Memory B cell (primary cell): ENCODE measurements around the gene CALN1.
"Not testable (repeated sequence)": the region's sequence is repeated elsewhere in the genome, so short reads cannot be mapped to it uniquely, and the experiment has no call there.

Experiments used
- ATAC-seq: fragments of 150-1000 bp; cut with Tn5 transposase; 2 replicates; pipeline ENCODE4 v1.10.0; 2021; ENCODE audit warnings: low read depth, mild to moderate bottlenecking, moderate library complexity
- DNase-seq, 2 donors: peaks; one replicate each; pipeline ENCODE4 v3.0.0; 2022; ENCODE audit warnings: low spot score in 2 of 2
- H3K27ac Mint-ChIP-seq: one replicate; pipeline ENCODE4 v1.8.0; 2022; ENCODE audit warnings: mild to moderate bottlenecking, moderate library complexity, mixed read lengths
- H3K27me3 Mint-ChIP-seq: one replicate; pipeline ENCODE4 v1.8.0; 2022; ENCODE audit warnings: mixed read lengths
- H3K36me3 Mint-ChIP-seq: one replicate; pipeline ENCODE4 v1.8.0; 2022; ENCODE audit warnings: mild to moderate bottlenecking, mixed read lengths
- H3K4me1 Mint-ChIP-seq: one replicate; pipeline ENCODE4 v1.8.0; 2022; ENCODE audit warnings: mixed read lengths
- H3K4me3 Mint-ChIP-seq: one replicate; pipeline ENCODE4 v1.8.0; 2022; ENCODE audit warnings: mild to moderate bottlenecking, moderate library complexity, mixed read lengths
- H3K9me3 Mint-ChIP-seq: one replicate; pipeline ENCODE4 v1.8.0; 2022; ENCODE audit warnings: mixed read lengths

Gene CALN1

GRCh38 chr7:71851776-71852498 is 560.2 kb downstream of the CALN1 start:
- H3K4me1 Mint-ChIP-seq = no peaks in the 10 kb centered on the region
- no peaks in the 10 kb centered on the region for H3K36me3 Mint-ChIP-seq
- peaks cover 3% of the 10 kb centered on the region for H3K9me3 Mint-ChIP-seq
- H3K27ac Mint-ChIP-seq = no peak overlapping the region
- no peak for DNase-seq
- H3K4me3 Mint-ChIP-seq = no peak overlapping the region
- no peaks in the 10 kb centered on the region for H3K27me3 Mint-ChIP-seq
- ATAC-seq = no peak

GRCh38 chr7:71846160-71846559 is 566.0 kb downstream of the CALN1 start:
- Mint-ChIP-seq H3K36me3 (no peaks in the 10 kb centered on the region), H3K27me3 (no peaks in the 10 kb centered on the region), H3K27ac (no peak overlapping the region), H3K4me1 (no peaks in the 10 kb centered on the region), H3K4me3 (no peak overlapping the region), H3K9me3 (peaks cover 3% of the 10 kb centered on the region)
- ATAC-seq (no peak), DNase-seq (no peak)

GRCh38 chr7:71843676-71844075 is 568.5 kb downstream of the CALN1 start:
- no peak overlapping the region for H3K27ac Mint-ChIP-seq
- no peaks in the 10 kb centered on the region for H3K4me1 Mint-ChIP-seq
- DNase-seq = no peak
- H3K27me3 Mint-ChIP-seq = no peaks in the 10 kb centered on the region
- peaks cover 3% of the 10 kb centered on the region for H3K9me3 Mint-ChIP-seq
- no peaks in the 10 kb centered on the region for H3K36me3 Mint-ChIP-seq
- H3K4me3 Mint-ChIP-seq = no peak overlapping the region
- ATAC-seq = no peak

- H3K36me3 Mint-ChIP-seq = no peaks in the 10 kb centered on the region
- ATAC-seq = no peak
Measured at GRCh38 chr7:71842786-71843185, 569.4 kb downstream of the CALN1 start.

DNA sequence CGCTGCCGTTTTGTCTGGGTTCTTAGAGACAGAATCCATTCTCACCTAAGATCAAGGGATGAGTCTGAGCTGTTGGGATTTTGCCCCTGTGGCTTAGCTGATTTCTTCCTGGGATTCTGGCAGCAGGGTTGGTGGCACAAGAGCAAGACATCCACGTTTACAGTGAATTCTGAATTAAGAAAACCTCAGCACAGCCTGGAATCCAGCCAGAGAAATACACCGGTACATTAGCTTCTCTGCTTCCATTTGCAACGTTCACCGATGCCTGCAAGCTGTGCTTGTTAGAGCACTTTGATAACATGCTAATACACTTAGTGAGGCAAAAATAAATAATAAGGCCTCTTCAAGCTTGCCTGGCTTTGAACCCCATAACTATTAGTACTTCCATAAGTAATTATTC is 569.8 kb downstream of the CALN1 start:
- Mint-ChIP-seq H3K27me3 (no peaks in the 10 kb centered on the region), H3K4me1 (no peaks in the 10 kb centered on the region), H3K4me3 (no peak overlapping the region), H3K9me3 (peaks cover 1% of the 10 kb centered on the region), H3K36me3 (no peaks in the 10 kb centered on the region), H3K27ac (no peak overlapping the region)
- ATAC-seq = no peak
- no peak for DNase-seq

More at GRCh38 chr7:71842786-71843185, 569.4 kb downstream of the CALN1 start:
- Mint-ChIP-seq H3K4me3 (no peak overlapping the region), H3K27ac (no peak overlapping the region), H3K4me1 (no peaks in the 10 kb centered on the region), H3K9me3 (peaks cover 3% of the 10 kb centered on the region), H3K27me3 (no peaks in the 10 kb centered on the region)
- no peak for DNase-seq

- H3K27me3 Mint-ChIP-seq = no peaks in the 10 kb centered on the region
- no peak overlapping the region for H3K4me3 Mint-ChIP-seq
- H3K36me3 Mint-ChIP-seq = no peaks in the 10 kb centered on the region
- no peaks in the 10 kb centered on the region for H3K4me1 Mint-ChIP-seq
- ATAC-seq (no peak), DNase-seq (no peak)
- H3K27ac Mint-ChIP-seq = no peak overlapping the region
- peaks cover 5% of the 10 kb centered on the region for H3K9me3 Mint-ChIP-seq
Measured at GRCh38 chr7:71835056-71835455, 577.1 kb downstream of the CALN1 start.

DNA sequence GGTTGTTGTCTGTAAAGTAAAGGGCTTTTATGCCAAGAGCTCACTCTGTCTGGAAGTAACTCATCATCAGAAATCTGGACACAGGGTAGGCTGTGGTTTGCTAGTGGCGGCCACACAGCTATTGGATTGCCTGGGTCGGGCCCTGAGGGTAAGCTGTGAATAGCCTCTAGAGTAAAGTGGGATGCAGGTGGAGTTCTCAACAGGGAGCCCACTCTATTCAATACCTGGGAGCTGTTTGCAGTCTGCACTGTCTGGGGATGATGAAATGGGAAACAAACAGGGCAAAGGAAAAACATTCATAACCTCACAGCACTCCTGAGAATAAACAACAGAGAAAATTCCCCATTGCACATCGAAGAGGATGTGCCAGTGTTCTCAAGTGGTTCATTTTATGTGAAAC is 582.6 kb downstream of the CALN1 start:
- no peak overlapping the region for H3K27ac Mint-ChIP-seq
- H3K27me3 Mint-ChIP-seq = no peaks in the 10 kb centered on the region
- no peak for DNase-seq
- no peaks in the 10 kb centered on the region for H3K36me3 Mint-ChIP-seq
- H3K9me3 Mint-ChIP-seq = peaks cover 4% of the 10 kb centered on the region
- no peaks in the 10 kb centered on the region for H3K4me1 Mint-ChIP-seq
- no peak overlapping the region for H3K4me3 Mint-ChIP-seq
- no peak for ATAC-seq

- no peaks in the 10 kb centered on the region for H3K4me1 Mint-ChIP-seq
- DNase-seq = no peak
- no peaks in the 10 kb centered on the region for H3K36me3 Mint-ChIP-seq
- H3K9me3 Mint-ChIP-seq = peaks cover 3% of the 10 kb centered on the region
- ATAC-seq = no peak
- H3K27me3 Mint-ChIP-seq = no peaks in the 10 kb centered on the region
- no peak overlapping the region for H3K27ac Mint-ChIP-seq
- H3K4me3 Mint-ChIP-seq = no peak overlapping the region
Measured at GRCh38 chr7:71828361-71828760, 583.8 kb downstream of the CALN1 start.

- Mint-ChIP-seq H3K27me3 (no peaks in the 10 kb centered on the region), H3K4me1 (no peaks in the 10 kb centered on the region), H3K27ac (no peak overlapping the region), H3K36me3 (no peaks in the 10 kb centered on the region), H3K9me3 (peaks cover 1% of the 10 kb centered on the region), H3K4me3 (no peak overlapping the region)
- ATAC-seq (no peak), DNase-seq (no peak)
Measured at GRCh38 chr7:71826141-71826540, 586.0 kb downstream of the CALN1 start.

GRCh38 chr7:71824006-71824760 is 588.0 kb downstream of the CALN1 start:
- Mint-ChIP-seq H3K4me3 (no peak overlapping the region), H3K9me3 (peaks cover 4% of the 10 kb centered on the region), H3K4me1 (no peaks in the 10 kb centered on the region), H3K36me3 (no peaks in the 10 kb centered on the region), H3K27ac (no peak overlapping the region), H3K27me3 (no peaks in the 10 kb centered on the region)
- no peak for ATAC-seq
- DNase-seq = no peak

GRCh38 chr7:71822406-71822805 is 589.7 kb downstream of the CALN1 start:
- not testable (repeated sequence) for H3K36me3 Mint-ChIP-seq, H3K27me3 Mint-ChIP-seq, ATAC-seq, H3K4me1 Mint-ChIP-seq, H3K4me3 Mint-ChIP-seq, DNase-seq, H3K27ac Mint-ChIP-seq, H3K9me3 Mint-ChIP-seq

- Mint-ChIP-seq H3K36me3 (no peaks in the 10 kb centered on the region), H3K4me3 (no peak overlapping the region), H3K27ac (no peak overlapping the region), H3K4me1 (no peaks in the 10 kb centered on the region), H3K27me3 (no peaks in the 10 kb centered on the region), H3K9me3 (peaks cover 4% of the 10 kb centered on the region)
- ATAC-seq (no peak), DNase-seq (no peak)
Measured at GRCh38 chr7:71817916-71818315, 594.2 kb downstream of the CALN1 start.

DNA sequence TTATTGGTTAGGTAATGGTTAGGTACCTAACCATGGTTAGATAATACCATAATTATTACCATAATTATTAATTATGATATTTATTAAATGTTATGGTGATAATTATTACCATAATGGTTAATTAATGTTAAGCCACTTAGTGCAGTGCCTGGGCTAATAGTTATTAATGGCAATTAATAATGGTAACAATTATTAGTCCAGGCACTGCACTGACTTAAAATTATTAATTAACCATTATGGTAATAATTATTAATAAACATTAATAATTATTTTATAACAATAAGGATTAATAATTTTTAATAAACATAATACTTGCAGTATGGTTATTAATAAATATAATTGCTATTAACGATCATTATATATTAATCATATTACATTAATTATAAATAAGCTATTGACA is 604.0 kb downstream of the CALN1 start:
- no peak for ATAC-seq

DNA sequence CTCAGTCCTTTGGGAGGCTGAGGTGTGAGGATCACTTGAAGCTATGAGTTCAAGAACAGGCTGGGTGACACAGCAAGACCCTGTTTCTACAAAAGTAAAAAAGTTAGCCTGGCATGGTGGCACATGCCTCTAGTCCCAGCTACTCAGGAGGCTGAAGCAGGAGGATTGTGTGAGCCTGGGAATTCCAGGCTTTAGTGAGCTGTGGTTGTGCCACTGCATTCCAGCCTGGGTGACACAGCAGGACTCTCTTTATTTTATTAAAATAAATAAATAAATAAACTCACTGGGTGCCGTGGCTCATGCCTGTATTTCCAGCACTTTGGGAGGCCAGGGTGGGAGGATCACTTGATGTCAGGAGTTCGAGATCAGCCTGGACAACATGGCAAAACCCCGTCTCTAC is 607.9 kb downstream of the CALN1 start:
- H3K27ac Mint-ChIP-seq = no peak overlapping the region

More for the DNA sequence above, 604.0 kb downstream of the CALN1 start:
- Mint-ChIP-seq H3K27ac (no peak overlapping the region), H3K4me3 (no peak overlapping the region), H3K9me3 (peaks cover 11% of the 10 kb centered on the region), H3K4me1 (no peaks in the 10 kb centered on the region), H3K27me3 (no peaks in the 10 kb centered on the region), H3K36me3 (peaks cover 2% of the 10 kb centered on the region)
- no peak for DNase-seq

GRCh38 chr7:71801976-71802375 is 610.2 kb downstream of the CALN1 start:
- Mint-ChIP-seq H3K27ac (no peak overlapping the region), H3K4me1 (no peaks in the 10 kb centered on the region), H3K27me3 (no peaks in the 10 kb centered on the region), H3K9me3 (peaks cover 13% of the 10 kb centered on the region), H3K4me3 (no peak overlapping the region), H3K36me3 (no peaks in the 10 kb centered on the region)
- DNase-seq = no peak
- ATAC-seq = no peak

More for the DNA sequence above, 607.9 kb downstream of the CALN1 start:
- no peaks in the 10 kb centered on the region for H3K36me3 Mint-ChIP-seq
- no peaks in the 10 kb centered on the region for H3K27me3 Mint-ChIP-seq
- H3K4me1 Mint-ChIP-seq = no peaks in the 10 kb centered on the region
- no peak for ATAC-seq
- no peak overlapping the region for H3K4me3 Mint-ChIP-seq
- peaks cover 12% of the 10 kb centered on the region for H3K9me3 Mint-ChIP-seq
- DNase-seq = no peak
